NCI-H1694 (cell line): Measurements from ENCODE around the gene RNF126.
"Not testable (repeated sequence)": the region's sequence is repeated elsewhere in the genome, so short reads cannot be mapped to it uniquely, and the experiment has no call there.

Experiments
- DNase-seq: peaks from one replicate; lab custom pipeline; 2025; lab: John Stamatoyannopoulos, UW

The RNF126 gene

GRCh38 chr19:662962-663681 is at the start of gene RNF126:
TSS of gene RNF126 (minus strand) at chr19:663214. CDS start at chr19:663121, 93 bp downstream.
- peak; percentile 69 for DNase-seq

- DNase-seq = no peak
These were observed 48.2 kb upstream of the RNF126 start for GRCh38 chr19:711254-711653.

- no peak for DNase-seq
These were observed 47.8 kb upstream of the RNF126 start for GRCh38 chr19:710767-711166.

GRCh38 chr19:709965-710571 is 47.1 kb upstream of the RNF126 start:
- no peak for DNase-seq

- DNase-seq = no peak
These were observed 46.4 kb upstream of the RNF126 start for GRCh38 chr19:709196-709964.

DNA sequence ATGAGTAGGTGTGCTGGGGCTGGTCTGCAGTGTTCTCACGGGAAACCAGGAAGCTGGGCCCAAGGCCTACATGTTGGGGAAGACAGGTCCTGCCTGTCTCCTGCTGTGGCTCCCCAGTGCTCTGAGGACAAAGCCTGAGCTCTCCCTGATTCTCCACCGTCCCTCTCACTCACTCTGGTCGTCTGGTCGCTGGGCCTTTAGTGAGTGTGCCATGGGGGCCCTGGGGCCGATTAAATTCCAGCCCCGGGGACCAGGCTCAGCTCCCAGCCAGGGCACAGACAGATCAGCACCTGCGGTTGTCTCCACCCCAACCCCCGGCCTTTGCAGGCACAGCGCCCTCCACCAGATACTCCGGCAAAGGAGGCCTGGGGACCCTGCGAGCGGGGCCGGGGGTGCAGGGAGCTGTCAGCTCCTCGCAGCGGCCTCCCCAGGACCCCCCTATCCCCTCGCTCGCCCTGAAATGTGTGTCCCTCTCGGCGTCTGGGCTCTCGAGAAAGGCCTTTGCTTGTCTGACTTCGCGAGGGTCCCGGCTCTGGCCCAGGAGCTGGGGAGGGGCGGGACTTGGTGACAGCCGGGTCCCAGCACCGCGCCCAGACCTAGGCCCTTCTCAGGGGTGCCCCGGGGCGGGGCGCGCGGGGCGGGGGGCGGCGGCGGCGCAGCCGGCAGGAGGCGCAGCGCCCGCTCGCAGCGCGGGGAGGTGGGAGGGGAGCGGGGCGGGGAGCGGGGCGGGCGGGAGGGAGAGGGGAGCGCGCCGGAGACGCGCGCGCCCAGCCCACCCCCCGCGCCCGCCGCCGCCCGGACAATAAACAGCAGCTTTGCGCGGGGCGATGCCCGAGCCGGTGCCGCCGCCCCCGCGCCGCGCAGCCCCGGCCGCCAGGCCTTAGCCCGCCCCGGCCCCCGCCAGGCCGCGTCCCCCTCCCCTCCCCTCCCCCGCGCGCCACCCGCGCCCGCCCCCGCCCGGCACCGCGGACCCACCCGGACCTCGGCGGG is 45.4 kb upstream of the RNF126 start, which contains the start of gene PALM:
PALM (plus strand) TSS at position 782 of the 990 bp plus-strand sequence. CDS start 212 bp downstream, outside the sequence.
- no peak for DNase-seq

GRCh38 chr19:704447-704741 is 41.4 kb upstream of the RNF126 start:
- DNase-seq = no peak

GRCh38 chr19:703651-704446 is 40.8 kb upstream of the RNF126 start:
- no peak for DNase-seq

DNA sequence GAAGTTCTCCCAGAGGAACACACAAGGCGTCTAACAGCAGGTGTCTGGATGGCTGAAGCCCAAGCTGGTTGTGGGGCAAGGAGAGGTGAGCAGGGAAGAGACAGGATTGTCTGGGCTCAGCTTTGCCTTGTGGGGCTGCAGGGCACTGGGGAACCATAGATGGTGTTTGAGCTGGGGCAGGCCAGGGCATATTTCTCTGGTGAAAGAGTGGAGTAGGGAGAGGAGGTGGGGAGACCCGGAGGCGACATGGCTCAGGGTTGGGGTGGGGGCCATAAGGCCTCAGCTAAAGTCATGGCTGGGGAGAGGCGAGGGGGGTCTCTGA is 40.3 kb upstream of the RNF126 start:
- DNase-seq = no peak

DNA sequence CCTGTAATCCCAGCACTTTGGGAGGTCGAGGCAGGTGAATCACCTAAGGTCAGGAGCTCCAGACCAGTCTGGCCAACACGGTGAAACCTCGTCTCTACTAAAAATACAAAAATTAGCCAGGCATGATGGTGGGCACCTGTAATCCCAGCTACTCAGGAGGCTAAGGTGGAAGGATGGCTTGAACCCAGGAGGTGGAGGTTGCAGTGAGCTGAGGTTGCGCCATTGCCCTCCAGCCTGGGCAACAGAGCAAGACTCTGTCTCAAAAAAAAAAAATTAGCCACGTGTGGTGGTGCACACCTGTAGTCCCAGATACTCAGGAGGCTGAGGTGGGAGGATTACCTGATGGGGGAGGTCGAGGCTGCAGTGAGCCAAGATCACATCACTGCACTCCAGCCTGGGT is 39.8 kb upstream of the RNF126 start:
- not testable (repeated sequence) for DNase-seq

GRCh38 chr19:699885-700284 is 36.9 kb upstream of the RNF126 start:
- not testable (repeated sequence) for DNase-seq

GRCh38 chr19:698529-698928 is 35.5 kb upstream of the RNF126 start:
- DNase-seq = not testable (repeated sequence)

DNA sequence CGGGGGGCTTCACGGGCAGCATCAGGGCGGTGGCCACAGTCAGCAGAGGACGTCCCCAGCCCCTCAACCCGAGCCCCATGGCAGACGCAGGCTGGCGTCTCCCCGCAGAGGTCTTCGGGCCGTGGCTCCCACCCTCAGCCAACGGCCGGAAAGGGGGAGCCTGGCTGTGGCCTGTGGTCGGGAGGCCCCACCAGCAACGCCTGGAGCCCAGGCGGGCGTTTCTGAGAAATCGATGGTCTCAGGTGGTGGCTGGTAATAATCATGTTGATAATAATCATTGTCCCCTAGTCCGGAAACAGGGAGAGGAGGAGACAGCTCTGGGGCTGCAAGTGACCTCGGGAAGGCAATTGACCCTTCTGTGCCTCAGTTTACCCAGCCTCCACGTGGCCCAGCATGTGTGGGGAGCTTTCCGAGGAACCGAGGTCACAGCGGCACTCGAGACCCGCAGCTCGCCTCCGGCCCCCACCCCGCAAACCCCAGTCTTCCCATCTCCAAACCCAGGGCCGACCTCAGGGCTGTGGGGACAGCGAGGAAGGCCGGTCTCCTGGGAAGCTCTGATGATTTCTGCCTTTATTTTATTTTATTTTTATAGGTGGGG is 32.4 kb upstream of the RNF126 start, which contains the start of gene PRSS57:
PRSS57 (minus strand) TSS at position 101 of the 598 bp plus-strand sequence; CDS start at position 79, 22 bp downstream.
- no peak for DNase-seq

DNA sequence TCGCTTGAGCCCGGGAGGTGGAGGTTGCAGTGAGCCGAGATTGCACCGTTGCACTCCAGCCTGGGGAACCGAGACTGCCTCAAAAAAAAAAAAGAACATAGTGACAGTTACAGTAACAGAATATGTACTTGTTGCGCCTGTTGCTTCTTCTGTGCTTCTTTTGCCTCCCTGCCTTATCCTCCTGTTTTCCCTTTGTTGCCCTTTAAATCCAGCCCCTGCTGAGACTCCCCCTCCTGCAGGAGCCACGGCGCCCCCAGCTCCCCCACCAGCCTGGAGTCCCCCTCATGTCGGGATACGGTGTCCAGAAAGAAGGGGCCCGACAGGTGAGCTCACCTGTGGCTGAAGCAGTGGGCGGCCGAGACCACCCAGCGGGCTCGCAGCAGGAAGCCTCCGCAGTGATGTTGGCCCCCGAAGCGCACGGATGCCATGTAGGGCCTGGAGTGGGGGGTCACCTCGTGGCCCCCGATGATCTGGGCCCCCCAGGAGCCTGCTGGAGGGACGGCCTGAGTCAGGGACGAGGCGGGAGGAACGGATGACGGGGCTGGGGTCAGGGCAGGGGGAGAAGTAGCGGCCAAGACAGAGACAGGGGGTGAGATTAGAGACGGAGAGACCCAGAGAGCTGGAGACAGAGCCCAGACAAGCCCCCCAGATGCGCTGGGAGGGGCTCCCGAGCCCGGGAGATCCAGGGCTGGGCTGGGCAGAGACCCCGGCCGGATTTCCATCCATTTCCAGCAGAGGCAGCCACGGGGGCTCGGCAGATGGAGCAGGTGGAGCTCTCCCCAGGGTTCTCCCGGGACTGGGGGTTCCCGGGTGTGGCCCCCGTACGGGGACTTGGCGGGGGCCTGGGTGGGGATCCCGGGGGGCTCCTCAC is 31.7 kb upstream of the RNF126 start:
- no peak for DNase-seq

- DNase-seq = no peak
These were observed 27.2 kb upstream of the RNF126 start for GRCh38 chr19:690203-690602.

GRCh38 chr19:688992-689391 is 26.0 kb upstream of the RNF126 start:
- DNase-seq = no peak

DNA sequence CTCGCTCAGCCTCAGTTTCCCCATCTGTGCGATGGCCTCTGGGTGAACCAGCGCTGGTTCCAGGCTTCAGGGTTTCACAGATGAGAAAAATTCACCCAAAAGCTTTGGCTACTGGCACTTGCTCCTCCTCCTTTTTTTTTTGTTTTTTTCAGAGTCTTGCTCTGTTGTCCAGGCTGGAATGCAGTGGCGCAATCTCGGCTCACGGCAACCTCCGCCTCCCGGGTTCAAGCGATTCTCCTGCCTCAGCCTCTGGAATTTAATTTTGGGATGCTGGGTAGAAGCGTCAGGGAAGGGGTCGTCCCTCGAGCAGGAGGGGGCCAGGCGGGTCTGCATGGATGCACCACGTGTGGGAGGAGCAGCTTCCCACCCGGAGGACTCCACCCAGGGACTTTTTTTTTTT is 25.2 kb upstream of the RNF126 start:
- DNase-seq = no peak

- no peak for DNase-seq
These were observed 24.7 kb upstream of the RNF126 start for GRCh38 chr19:687569-688166.

- DNase-seq = no peak
These were observed 23.7 kb upstream of the RNF126 start for GRCh38 chr19:686589-687297.
